HG03354 (cell line): ENCODE measurements around the gene ARHGAP45.

Experiments
- ATAC-seq: cut with Tn5 transposase; IDR thresholded peaks from one replicate; pipeline ENCODE4 v1.9.1; 2021; ENCODE audit warnings: mild to moderate bottlenecking; ENCODE audit not compliant: unreplicated experiment, poor library complexity, severe bottlenecking

ARHGAP45 gene

GRCh38 chr19:1068009-1069001, 1.3 kb downstream of the ARHGAP45 start:
- ATAC-seq = no peak

GRCh38 chr19:1069009-1069779, 2.2 kb downstream of the ARHGAP45 start:
- ATAC-seq = no peak

GRCh38 chr19:1070576-1070930, 3.6 kb downstream of the ARHGAP45 start:
- no peak for ATAC-seq

DNA sequence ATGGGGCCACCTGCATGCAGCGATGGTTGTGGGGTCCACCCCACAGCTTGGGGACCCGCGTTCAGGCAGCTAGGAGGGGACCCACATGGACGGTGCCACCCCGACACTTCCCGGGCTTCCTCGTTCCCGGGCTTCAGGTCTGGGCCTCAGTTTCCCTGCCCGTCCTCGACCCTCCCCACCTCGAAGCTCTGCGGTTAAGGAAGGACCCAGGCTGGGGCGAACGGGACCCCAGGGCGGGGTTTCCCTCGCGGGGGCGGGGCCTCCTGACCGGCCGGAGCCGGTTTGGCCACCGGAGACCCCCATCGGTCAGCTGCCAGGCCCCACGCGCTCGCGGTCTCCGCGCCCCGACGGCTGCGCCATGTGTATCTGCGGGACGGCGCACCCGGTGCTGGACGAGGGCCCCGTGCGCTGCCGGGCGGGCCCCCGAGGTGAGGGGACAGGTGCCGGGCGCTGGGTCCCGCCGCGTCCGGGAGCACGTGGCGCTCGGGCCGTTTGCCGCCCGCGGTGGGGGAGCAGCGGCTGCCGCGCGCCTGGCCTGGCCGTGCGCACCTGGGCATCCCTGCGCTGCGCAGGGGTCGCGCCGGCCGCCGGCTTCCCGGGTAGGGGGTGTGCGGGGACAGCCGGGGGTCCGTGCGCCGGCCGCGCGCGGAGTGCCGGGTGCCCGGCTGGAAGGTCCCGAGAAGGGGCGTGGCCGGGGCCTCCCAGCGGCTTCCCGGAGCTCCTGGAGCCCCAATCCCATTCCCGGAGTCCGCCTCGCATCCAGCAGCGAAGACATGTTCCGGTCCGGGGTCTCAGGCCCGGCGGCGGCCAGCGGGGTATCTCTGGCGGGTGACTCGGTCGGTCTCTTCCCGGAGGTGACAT, 4.2 kb downstream of the ARHGAP45 start:
- ATAC-seq = no peak

DNA sequence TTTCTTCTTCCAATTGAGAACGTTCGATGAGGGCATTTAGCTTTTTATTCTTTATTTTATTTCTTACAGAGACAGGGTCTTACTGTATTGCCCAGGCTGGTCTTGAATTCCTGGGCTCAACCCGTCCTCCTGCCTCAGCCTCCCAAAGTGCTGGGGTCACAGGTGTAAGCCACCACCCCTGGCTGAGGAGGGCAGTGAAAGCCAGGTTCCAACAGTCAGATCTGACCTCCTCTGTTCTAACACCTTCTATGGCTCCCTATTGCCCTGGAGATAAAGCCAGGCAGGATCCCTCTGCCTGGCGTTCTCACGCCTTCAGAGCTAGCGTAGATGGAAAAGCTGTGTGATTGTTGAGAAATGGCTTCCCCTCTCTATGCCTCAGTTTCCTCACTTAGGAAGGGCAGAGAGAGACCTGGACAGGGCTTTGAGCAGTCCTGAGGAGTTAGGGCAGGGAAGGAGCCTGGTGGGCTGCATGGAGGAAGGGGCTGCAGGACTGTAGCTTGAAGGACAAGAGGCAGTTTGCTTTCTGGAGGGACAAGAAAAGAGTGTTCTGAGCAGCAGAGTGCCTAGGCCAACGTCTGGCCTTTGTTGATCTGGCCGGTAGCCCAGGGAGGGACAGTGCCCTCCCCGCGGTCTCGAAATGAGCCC, 5.5 kb downstream of the ARHGAP45 start:
- no peak for ATAC-seq

GRCh38 chr19:1073063-1073955, 6.3 kb downstream of the ARHGAP45 start:
- no peak for ATAC-seq

GRCh38 chr19:1073956-1074517, 7.1 kb downstream of the ARHGAP45 start:
- no peak for ATAC-seq

GRCh38 chr19:1074544-1075283, 7.7 kb downstream of the ARHGAP45 start:
- no peak for ATAC-seq

DNA sequence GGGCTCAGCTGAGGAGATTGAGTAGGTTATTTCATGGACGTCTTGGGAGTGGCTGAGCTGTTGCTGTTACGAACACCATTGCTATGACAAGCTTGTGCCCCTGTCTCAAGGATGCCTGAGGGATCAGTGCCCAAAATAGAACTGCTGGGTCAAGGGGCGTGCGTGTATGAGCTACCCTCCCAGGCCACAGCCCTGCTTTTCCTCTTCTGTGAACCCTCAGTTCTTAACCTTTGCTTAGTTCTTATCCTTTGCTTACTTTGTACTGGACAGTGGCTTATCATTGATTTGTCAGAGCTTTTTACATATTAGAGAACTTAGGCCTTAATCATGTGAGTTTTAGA, 9.0 kb downstream of the ARHGAP45 start:
- ATAC-seq = no peak

GRCh38 chr19:1076951-1077350, 10.0 kb downstream of the ARHGAP45 start:
- ATAC-seq = peak; percentile 69

DNA sequence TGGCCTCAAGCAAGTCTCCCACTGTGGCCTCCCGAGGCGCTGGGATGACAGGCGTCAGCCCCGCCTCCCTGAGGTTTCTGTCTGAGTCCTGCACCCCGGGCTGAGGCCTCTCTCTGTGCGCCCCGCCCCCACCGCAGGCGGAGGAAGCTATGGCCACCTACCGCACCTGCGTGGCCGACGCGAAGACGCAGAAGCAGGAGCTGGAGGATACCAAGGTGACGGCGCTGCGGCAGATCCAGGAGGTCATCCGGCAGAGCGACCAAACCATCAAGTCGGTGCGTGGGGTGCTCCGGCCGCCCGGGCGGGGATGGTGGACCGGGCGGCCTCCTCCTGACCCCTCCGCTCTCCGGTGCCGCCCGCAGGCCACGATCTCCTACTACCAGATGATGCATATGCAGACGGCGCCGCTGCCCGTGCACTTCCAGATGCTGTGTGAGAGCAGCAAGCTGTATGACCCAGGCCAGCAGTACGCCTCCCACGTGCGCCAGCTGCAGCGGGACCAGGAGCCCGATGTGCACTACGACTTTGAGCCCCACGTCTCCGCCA, 12.7 kb downstream of the ARHGAP45 start:
- no peak for ATAC-seq

DNA sequence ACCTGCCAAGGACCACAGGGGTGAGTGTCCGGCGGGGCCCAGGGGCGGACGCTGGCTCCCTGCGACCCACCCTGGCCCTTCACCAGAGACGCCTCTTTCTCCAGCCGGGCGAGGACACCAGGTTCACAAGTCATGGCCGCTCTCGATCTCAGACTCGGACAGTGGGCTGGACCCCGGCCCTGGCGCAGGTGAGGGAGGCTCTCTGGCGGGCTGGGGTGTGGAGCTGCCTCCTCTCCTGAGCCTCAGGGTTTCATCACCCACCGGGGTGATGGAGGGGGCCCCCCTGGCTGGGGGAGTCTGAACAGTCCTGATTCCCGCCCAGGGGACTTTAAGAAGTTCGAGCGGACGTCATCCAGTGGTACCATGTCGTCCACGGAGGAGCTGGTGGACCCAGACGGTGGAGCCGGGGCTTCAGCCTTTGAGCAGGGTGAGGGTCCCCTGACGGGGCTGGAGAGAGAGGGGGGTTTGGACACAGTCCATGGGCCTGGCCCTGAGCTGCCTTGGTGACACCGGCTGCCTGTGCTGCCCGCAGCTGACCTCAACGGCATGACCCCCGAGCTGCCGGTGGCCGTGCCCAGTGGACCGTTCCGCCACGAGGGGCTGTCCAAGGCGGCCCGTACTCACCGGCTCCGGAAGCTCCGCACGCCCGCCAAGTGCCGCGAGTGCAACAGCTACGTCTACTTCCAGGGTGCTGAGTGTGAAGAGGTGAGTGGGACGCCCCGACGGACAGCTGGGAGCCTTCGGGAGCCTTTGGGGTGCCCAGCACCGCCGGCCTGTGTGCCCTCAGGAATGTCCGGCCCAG, 13.6 kb downstream of the ARHGAP45 start:
- ATAC-seq = no peak

- no peak for ATAC-seq
Measured at GRCh38 chr19:1081301-1082164, 14.6 kb downstream of the ARHGAP45 start.

GRCh38 chr19:1082165-1082927, 15.4 kb downstream of the ARHGAP45 start:
- ATAC-seq = no peak
